Astrocyte (in vitro differentiated cells and primary cell): Measurements from ENCODE around the gene CMPK1. TPM values are rescaled to one million over a fixed set of nuclear protein-coding genes. Genes with fewer than 3 reads are reported as not detected.

ENCODE experiments used
- DNase-seq: peaks from one replicate; pipeline ENCODE4 v3.0.0-alpha.2; 2010; ENCODE audit warnings: low read depth
- FAIRE-seq: peaks from 2 replicates; lab custom pipeline; 2011; peaks lifted over from hg19 to GRCh38; lab: Jason Lieb, UNC
- H2AFZ ChIP-seq: 2 replicates; pipeline ENCODE4 v1.6.0; 2012; ENCODE audit warnings: low read depth, low read length, inconsistent platforms
- H3K27ac ChIP-seq: 2 replicates; pipeline ENCODE4 v1.5.1; 2011; ENCODE audit warnings: low read depth, low read length, inconsistent platforms
- H3K27me3 ChIP-seq: 2 replicates; pipeline ENCODE4 v1.6.0; 2011; ENCODE audit warnings: low read length, inconsistent platforms; ENCODE audit not compliant: insufficient read depth
- H3K36me3 ChIP-seq: 2 replicates; pipeline ENCODE4 v1.5.1; 2011; ENCODE audit warnings: low read length, inconsistent platforms; ENCODE audit not compliant: insufficient read depth
- H3K4me1 ChIP-seq: 2 replicates; pipeline ENCODE4 v1.5.1; 2011; ENCODE audit warnings: low read length, inconsistent platforms; ENCODE audit not compliant: insufficient read depth
- H3K4me2 ChIP-seq: 2 replicates; pipeline ENCODE4 v1.6.0; 2012; ENCODE audit warnings: low read length, inconsistent platforms
- H3K4me3 ChIP-seq: 2 replicates; pipeline ENCODE4 v1.5.1; 2011; ENCODE audit warnings: low read depth, mild to moderate bottlenecking, low read length, inconsistent platforms; ENCODE audit not compliant: insufficient read depth
- H3K79me2 ChIP-seq: 2 replicates; pipeline ENCODE4 v1.6.0; 2012; ENCODE audit warnings: mild to moderate bottlenecking, low read length, inconsistent platforms; ENCODE audit not compliant: insufficient read depth
- H3K9ac ChIP-seq: 2 replicates; pipeline ENCODE4 v1.6.0; 2012; ENCODE audit warnings: mild to moderate bottlenecking, low read length, inconsistent platforms
- H3K9me3 ChIP-seq: 2 replicates; pipeline ENCODE4 v1.5.1; 2012; ENCODE audit warnings: low read depth, mild to moderate bottlenecking, low read length, inconsistent platforms; ENCODE audit not compliant: insufficient read depth
- H4K20me1 ChIP-seq: 2 replicates; pipeline ENCODE4 v1.6.0; 2012; ENCODE audit warnings: low read length, inconsistent platforms; ENCODE audit not compliant: insufficient read depth
- H3K27ac Mint-ChIP-seq: one replicate; pipeline ENCODE4 v1.8.0; 2021; ENCODE audit warnings: mild to moderate bottlenecking, mixed read lengths; ENCODE audit not compliant: unreplicated experiment
- H3K27me3 Mint-ChIP-seq: one replicate; pipeline ENCODE4 v1.8.0; 2021; ENCODE audit warnings: low read depth, mixed read lengths; ENCODE audit not compliant: unreplicated experiment
- H3K36me3 Mint-ChIP-seq: one replicate; pipeline ENCODE4 v1.8.0; 2021; ENCODE audit warnings: low read depth, mixed read lengths; ENCODE audit not compliant: unreplicated experiment
- H3K4me1 Mint-ChIP-seq: one replicate; pipeline ENCODE4 v1.8.0; 2021; ENCODE audit warnings: low read depth, mixed read lengths; ENCODE audit not compliant: unreplicated experiment
- H3K4me3 Mint-ChIP-seq: one replicate; pipeline ENCODE4 v1.8.0; 2021; ENCODE audit warnings: mild to moderate bottlenecking, moderate library complexity, mixed read lengths; ENCODE audit not compliant: unreplicated experiment
- H3K9me3 Mint-ChIP-seq: one replicate; pipeline ENCODE4 v1.8.0; 2021; ENCODE audit warnings: mild to moderate bottlenecking, mixed read lengths; ENCODE audit not compliant: unreplicated experiment
- EZH2 ChIP-seq: IDR thresholded peaks from 2 replicates; pipeline ENCODE4 v1.6.1; 2012; ENCODE audit warnings: mild to moderate bottlenecking, low read length, inconsistent platforms; ENCODE audit not compliant: insufficient read depth
- total RNA-seq: library from RNA; stranded (reverse); gene quantifications from 2 replicates; pipeline ENCODE4 v1.2.1, GENCODE V29; 2021
- TF ChIP-seq, protein P1 (sequence below): IDR thresholded peaks from 2 replicates; pipeline ENCODE4 v1.5.1; 2011; ENCODE audit warnings: low read depth, mild to moderate bottlenecking, inconsistent platforms, low read length, moderate library complexity; ENCODE audit not compliant: insufficient read depth

The CMPK1 gene
- total RNA-seq, 1 donor from 2014 or later, result 136 TPM

DNA sequence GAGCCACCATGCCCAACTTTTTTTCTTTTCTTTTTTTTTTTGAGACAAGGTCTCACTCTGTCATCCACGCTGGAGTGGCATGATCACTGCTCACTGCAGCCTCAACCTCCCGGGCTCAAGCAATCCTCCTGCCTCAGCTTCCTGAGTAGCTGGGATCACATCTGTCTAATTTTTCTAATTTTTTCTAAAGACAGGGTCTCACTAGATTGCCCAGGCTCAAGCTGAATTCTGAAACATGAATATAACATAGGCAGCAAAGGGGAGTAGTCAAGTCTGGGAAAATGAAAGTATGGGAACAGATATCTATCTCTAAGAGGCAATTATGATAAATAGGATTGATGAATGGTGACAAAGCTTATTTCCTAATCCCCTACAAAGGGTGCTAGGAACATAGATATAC is 7.3 kb upstream of the CMPK1 start:
- no peaks in the 10 kb centered on the region for H3K9me3 ChIP-seq
- H3K36me3 ChIP-seq, result no peaks in the 10 kb centered on the region
- no peak overlapping the region for H3K27ac ChIP-seq
- no peaks in the 10 kb centered on the region for H3K79me2 ChIP-seq
- H3K9me3 Mint-ChIP-seq, result no peaks in the 10 kb centered on the region
- H4K20me1 ChIP-seq, result no peaks in the 10 kb centered on the region
- H3K27ac Mint-ChIP-seq, result no peak overlapping the region
- no peaks in the 10 kb centered on the region for H3K27me3 ChIP-seq
- H3K4me3 Mint-ChIP-seq, result no peak overlapping the region
- TF ChIP-seq, protein P1, sequence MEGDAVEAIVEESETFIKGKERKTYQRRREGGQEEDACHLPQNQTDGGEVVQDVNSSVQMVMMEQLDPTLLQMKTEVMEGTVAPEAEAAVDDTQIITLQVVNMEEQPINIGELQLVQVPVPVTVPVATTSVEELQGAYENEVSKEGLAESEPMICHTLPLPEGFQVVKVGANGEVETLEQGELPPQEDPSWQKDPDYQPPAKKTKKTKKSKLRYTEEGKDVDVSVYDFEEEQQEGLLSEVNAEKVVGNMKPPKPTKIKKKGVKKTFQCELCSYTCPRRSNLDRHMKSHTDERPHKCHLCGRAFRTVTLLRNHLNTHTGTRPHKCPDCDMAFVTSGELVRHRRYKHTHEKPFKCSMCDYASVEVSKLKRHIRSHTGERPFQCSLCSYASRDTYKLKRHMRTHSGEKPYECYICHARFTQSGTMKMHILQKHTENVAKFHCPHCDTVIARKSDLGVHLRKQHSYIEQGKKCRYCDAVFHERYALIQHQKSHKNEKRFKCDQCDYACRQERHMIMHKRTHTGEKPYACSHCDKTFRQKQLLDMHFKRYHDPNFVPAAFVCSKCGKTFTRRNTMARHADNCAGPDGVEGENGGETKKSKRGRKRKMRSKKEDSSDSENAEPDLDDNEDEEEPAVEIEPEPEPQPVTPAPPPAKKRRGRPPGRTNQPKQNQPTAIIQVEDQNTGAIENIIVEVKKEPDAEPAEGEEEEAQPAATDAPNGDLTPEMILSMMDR, result no peak
- TF ChIP-seq EZH2, result no peak
- H3K4me2 ChIP-seq, result no peak overlapping the region
- no peak overlapping the region for H3K9ac ChIP-seq
- no peaks in the 10 kb centered on the region for H3K4me1 Mint-ChIP-seq
- H3K4me3 ChIP-seq, result no peak overlapping the region
- DNase-seq (no peak), FAIRE-seq (no peak)
- H2AFZ ChIP-seq, result no peak overlapping the region
- no peaks in the 10 kb centered on the region for H3K4me1 ChIP-seq
- no peaks in the 10 kb centered on the region for H3K27me3 Mint-ChIP-seq
- no peaks in the 10 kb centered on the region for H3K36me3 Mint-ChIP-seq

DNA sequence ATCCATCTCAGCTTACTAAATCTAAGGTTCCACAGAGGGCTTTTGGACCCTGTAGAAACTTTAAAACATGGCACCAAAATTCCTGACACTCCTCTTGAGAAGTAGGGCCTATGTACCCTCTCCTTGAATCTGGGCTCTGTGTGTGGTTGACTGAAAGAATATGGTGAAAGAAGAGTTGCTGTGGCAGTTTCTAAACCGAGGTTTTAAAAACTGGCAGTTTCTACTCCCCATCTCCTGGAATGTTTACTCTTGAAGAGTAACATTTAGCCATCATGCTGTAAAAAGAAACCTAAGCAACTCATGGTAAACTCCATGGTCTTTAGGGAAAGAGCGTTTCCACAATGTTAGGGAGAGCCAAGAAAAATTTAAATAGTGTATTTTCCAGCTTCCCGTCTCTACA is 4.6 kb upstream of the CMPK1 start:
- H3K36me3 ChIP-seq, result no peaks in the 10 kb centered on the region
- no peaks in the 10 kb centered on the region for H3K9me3 ChIP-seq
- FAIRE-seq (no peak), DNase-seq (no peak)
- H3K9me3 Mint-ChIP-seq, result no peaks in the 10 kb centered on the region
- no peak overlapping the region for H3K9ac ChIP-seq
- H3K79me2 ChIP-seq, result no peaks in the 10 kb centered on the region
- no peaks in the 10 kb centered on the region for H3K36me3 Mint-ChIP-seq
- no peak for TF ChIP-seq EZH2
- TF ChIP-seq, protein P1, result no peak
- H3K27ac ChIP-seq, result no peak overlapping the region
- no peaks in the 10 kb centered on the region for H3K27me3 ChIP-seq
- H2AFZ ChIP-seq, result no peak overlapping the region
- H3K27ac Mint-ChIP-seq, result no peak overlapping the region
- no peak overlapping the region for H3K4me2 ChIP-seq
- H3K27me3 Mint-ChIP-seq, result no peaks in the 10 kb centered on the region
- peaks cover 9% of the 10 kb centered on the region for H3K4me1 ChIP-seq
- no peak overlapping the region for H3K4me3 Mint-ChIP-seq
- H3K4me3 ChIP-seq, result no peak overlapping the region
- no peaks in the 10 kb centered on the region for H4K20me1 ChIP-seq
- no peaks in the 10 kb centered on the region for H3K4me1 Mint-ChIP-seq

DNA sequence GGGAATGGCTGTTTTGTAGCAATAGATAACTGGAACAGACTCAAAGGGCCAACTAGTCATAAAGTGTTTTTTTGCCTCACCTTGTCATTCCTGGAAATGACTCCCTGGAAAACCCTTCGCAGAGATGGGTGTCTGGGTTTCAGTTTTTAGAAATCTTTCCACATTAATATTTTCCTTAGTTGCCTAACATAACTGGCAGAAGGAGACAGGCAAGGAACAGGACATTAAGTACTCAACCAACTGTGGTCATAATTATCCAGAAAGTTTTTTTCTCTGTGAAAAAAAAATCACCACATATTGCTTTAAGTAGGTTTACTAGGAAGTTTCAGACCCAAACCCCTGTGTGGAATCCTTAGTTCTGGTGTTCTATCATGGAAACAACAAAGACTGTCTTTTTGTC is 3.4 kb upstream of the CMPK1 start:
- Histone ChIP-seq H3K4me1 (peaks cover 13% of the 10 kb centered on the region), H3K79me2 (peaks cover 11% of the 10 kb centered on the region), H4K20me1 (no peaks in the 10 kb centered on the region), H2AFZ (no peak overlapping the region), H3K4me2 (no peak overlapping the region), H3K9me3 (no peaks in the 10 kb centered on the region), H3K36me3 (no peaks in the 10 kb centered on the region), H3K4me3 (no peak overlapping the region), H3K27ac (no peak overlapping the region), H3K9ac (no peak overlapping the region), H3K27me3 (no peaks in the 10 kb centered on the region)
- FAIRE-seq (no peak), DNase-seq (no peak)
- TF ChIP-seq EZH2, result no peak
- TF ChIP-seq, protein P1, result no peak
- H3K27me3 Mint-ChIP-seq, result no peaks in the 10 kb centered on the region
- peaks cover 2% of the 10 kb centered on the region for H3K4me1 Mint-ChIP-seq
- H3K4me3 Mint-ChIP-seq, result no peak overlapping the region
- H3K36me3 Mint-ChIP-seq, result no peaks in the 10 kb centered on the region
- H3K9me3 Mint-ChIP-seq, result no peaks in the 10 kb centered on the region
- H3K27ac Mint-ChIP-seq, result no peak overlapping the region
